Measurements from ENCODE around the gene SYF2.
A peak's percentile ranks its signal among the peaks of the same experiment; 100 is the strongest.
"Not testable (repeated sequence)": the region's sequence is repeated elsewhere in the genome, so short reads cannot be mapped to it uniquely, and the experiment has no call there.

Gene SYF2

GRCh38 chr1:25245809-25246599 is 13.7 kb upstream of the SYF2 start:
- no peak for DNase-seq

- no peak for DNase-seq
Observed at GRCh38 chr1:25245393-25245792, 13.1 kb upstream of the SYF2 start.

DNA sequence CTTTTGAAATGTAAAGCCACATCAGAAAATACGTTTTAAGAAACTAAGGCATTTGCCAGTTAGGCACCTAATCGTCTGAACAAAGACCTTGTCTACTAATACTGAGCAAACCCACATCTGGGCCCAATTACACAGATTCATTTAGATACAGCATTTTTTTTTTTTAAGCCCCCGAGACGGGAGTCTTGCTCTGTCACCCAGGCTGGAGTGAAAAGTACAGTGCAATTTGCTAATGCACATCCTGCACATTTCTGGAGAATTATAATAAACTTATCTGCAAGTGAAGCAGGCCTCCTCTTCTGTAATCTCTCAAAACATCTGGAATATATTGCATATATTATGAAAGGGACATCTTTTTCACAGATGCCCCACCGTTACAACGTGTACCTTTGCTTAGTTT is 11.6 kb upstream of the SYF2 start:
- no peak for DNase-seq

DNA sequence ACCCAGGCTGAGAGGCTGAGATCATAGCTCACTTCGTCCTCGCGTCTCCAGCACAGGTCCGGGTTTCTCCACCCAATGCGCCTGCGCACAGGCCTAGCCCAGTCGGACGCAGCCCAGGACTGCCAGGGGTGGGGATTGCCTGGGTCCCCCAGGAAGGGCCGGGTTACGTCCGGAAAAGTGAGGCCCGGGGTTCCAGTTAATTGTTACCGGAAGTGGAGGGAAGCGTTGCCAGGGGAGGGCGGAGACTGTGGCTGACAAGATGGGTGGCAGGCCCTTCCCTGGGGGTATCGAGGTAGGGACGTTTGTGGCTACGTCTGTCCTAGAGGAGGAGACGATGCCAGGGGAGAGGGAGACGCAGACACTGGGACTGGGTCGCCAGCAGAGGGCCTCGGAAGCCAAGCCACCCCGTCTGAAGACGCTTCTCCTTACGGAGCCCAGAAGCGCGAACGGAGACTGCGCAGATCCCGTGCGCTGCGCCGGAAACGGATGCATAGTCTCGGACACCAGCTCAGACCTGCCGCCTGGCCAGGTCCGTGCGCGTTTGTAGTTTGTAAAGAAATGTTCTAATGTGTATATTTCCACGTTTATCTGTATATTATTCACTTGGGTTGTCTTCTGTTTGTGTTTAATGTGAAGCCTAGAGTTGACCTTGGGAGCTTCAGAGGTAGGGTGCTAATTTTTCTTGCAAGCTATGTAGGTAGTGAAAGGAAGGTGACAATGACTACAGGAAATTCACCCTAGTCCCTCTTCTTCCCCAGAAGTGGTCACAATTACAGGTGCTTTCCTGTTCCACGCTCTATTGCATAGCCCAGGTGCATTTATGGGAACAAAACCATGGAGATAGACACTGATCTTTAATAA is 7.6 kb upstream of the SYF2 start:
- peak; percentile 72 to 75 for DNase-seq

DNA sequence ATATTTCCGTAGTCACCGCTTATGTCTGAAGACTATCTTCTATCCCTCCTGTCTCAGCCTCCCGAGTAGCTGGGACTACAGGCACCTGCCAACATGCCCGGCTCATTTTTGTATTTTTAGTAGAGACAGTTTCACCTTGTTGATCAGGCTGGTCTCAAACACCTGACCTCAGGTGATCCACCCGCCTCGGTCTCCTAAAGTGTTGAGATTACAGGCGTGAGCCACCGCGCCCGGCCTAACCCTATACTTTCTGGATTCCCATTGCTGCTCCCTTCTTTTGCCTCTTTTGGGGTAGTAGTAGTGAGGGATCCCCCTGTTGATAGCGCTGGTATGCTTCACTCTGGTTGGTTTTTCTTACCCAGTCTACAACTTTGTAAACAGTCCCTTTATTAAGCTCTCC is 5.7 kb upstream of the SYF2 start:
- no peak for DNase-seq

GRCh38 chr1:25236261-25236660 is 4.0 kb upstream of the SYF2 start:
- DNase-seq: not testable (repeated sequence)

DNA sequence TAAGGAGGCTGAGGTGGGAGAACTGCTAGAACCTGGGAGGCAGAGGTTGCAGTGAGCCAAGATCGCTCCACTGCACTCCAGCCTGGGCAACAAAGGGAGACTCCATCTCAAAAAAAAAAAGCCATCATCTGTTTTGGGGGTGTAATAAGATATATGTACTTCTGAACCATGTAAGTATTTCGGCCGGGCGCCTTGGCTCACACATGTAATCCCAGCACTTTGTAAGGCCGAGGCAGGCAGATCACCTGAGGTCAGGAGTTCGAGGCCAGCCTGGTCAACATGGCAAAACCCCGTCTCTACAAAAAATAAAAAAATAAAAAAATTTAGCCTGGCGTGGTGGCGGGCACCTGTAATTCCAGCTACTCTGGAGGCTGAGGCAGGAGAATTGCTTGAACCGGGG is 3.1 kb upstream of the SYF2 start:
- not testable (repeated sequence) for DNase-seq

- peak; percentile 12 to 14 for DNase-seq
Observed at GRCh38 chr1:25232866-25233784, 823 bp upstream of the SYF2 start.

- DNase-seq: no peak
Observed at GRCh38 chr1:25223471-25223870, 8.8 kb downstream of the SYF2 start.

DNA sequence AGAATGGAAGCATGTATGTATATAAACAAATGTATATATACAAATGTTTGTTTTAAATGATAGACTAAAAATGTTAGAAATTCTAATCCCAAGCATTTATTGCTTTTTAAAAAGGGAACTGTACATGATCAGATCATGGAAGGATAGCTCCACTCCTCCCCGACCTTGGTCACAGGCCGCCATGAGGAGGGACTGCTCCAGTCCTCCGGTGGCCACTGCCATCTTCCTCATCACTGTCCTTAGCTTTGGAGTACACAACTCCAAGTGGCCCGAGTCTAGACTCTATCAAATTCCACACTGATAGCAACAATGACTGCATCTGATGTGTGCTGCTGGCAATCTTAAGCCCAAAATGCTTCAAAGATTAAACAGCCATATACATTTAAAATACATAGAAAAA is 9.7 kb downstream of the SYF2 start:
- no peak for DNase-seq

GRCh38 chr1:25220666-25221065 is 11.6 kb downstream of the SYF2 start:
- no peak for DNase-seq

GRCh38 chr1:25219661-25220251 is 12.5 kb downstream of the SYF2 start:
- no peak for DNase-seq

DNA sequence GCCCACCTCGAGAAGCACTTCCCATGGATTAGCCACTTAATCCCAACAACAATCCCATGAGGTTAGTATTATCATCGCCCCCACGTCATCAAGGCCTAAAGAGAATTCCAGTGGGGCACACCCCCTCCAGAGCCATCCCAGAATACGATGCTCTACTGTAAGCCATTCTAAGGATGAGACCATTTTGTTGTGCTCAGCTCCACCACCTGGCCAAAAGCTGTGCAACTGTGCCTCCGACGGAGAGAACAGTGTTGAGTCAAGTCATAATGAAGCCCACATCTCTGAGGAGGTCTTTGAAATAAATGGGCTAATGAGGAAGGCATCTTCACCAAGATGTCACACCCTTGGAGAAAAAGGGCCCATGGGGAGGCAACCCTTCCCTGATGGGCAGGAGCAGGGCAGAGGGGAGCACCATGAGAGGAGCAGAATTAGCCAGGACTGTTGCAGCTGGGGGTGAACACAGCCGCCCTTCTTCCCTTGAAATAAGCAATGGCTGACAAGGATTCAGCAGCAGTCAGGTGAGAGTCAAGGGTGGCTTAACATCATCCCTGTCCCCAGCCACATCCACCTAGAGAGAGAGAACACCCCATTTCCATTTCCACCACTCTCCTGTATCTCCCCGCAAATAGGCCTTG is 14.6 kb downstream of the SYF2 start:
- DNase-seq: no peak

DNA sequence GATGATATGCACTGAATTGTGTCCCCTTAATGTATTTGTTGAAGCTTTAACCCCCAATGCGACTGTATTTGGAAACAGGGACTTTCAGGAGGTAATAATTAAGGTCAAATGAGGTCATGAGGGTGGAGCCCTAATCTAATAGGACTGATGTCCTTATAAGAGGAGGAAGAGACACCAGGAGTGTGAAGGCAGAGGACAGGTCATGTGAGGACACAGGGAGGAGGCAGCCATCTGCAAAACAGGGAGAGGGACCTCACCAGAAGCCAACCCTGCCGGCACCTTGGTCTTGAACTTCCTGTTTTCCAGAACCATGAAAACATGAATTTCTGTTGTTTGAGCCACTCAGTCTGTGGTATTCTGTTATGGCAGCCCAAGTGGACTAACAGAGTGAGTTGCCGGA is 15.3 kb downstream of the SYF2 start:
- DNase-seq: no peak

GRCh38 chr1:25216123-25216522 is 16.2 kb downstream of the SYF2 start:
- DNase-seq: no peak

DNA sequence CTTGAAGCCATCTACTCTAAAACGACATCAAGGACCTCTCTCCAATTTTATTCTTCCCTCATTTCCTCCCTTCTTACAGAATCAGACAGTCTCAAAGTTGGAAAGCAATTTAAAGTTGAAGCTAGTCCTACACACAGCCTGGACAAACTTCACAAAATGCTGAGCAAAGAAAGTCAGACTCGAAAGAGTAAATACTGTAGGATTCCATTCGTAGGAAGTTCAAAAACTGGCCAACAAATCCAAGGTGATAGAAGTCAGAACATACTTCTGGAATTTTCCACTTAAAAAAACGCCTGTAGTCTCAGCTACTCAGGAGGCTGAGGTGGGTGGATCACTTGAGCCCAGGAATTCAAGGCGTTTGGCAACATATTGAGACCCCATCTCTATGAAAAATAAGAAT is 19.6 kb downstream of the SYF2 start:
- DNase-seq: no peak

DNA sequence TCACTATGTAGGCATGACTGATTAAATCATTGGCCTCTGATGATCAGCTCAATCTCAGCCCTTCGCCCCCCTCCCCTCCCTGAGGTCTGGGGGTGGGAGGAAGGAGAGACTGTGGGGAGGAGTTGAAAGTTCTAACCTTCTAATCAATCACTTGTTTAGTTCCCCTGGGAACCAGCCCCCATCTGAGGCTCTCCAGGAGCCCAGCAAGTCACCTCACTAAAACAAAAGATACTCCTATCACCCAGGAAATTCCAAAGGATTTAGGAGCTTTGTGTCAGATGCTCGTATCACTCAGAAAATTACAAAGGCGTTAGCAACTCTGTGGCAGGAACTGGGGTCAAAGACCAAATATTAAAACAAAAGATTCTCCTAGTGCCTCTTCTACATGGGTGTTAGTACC is 21.6 kb downstream of the SYF2 start:
- no peak for DNase-seq

DNA sequence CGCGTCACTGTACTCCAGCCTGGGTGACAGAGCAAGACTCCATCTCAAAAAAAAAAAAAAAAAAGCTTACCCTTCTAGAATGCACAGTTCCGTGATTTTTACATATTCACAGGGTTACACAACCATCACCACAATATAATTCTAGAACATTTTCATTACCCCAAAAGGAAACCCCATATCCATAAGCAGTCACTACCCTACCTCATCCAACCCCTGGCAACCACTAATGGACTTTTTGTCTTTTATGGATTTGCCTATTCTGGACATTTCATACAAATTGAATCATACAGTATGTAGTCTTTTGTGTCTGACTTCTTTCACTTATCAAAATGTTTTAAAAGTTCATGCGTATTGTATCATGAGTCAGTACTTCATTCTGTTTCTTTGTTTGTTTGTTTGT is 22.8 kb downstream of the SYF2 start:
- DNase-seq: no peak

GRCh38 chr1:25208561-25209222 is 23.6 kb downstream of the SYF2 start:
- DNase-seq: no peak

DNA sequence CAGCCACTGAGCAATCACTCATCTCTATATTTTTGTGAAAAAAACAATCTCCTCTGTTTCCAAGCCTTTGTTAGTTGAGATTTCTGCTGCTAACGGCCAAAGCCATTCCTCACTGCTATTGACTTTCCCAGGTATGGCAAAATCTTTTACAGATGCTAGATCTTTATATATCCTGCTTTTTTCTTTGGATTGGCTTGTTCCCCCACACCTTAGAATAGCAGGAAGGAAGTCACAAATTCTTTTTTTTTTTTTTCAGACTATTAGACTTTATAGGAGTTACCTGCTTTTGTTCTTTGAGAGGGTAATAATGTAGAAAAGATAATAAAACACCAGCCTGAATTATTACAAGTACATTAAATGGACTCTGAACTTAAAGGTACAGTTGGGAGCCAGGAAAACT is 24.2 kb downstream of the SYF2 start:
- no peak for DNase-seq

GRCh38 chr1:25206201-25206600 is 26.1 kb downstream of the SYF2 start:
- no peak for DNase-seq

DNA sequence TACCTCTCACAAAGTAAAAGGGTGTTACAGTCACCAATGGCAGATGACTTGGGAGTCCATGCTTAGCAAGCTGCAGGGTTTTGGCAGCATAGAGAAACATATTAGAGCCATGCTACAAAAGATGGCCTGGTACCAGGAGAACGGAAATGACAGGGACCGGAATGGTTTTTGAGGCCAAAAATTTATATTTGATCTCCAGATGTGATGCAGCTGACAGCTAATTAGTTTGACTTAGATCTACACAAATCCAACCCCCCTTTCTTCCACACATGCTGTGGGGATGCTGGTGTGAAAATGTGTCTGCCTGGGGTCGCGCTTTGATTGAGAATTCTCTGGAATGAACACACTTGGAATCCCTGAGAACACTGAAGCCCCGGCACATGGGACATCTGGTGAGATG is 26.5 kb downstream of the SYF2 start:
- DNase-seq: no peak
